Skeletal muscle satellite cell (primary cell): Measurements from ENCODE around the gene MYO7B.
"Not testable (repeated sequence)": the region's sequence is repeated elsewhere in the genome, so short reads cannot be mapped to it uniquely, and the experiment has no call there.

Experiments
- H3K27me3 ChIP-seq: 2 replicates; pipeline ENCODE4 v1.7.0; 2013; ENCODE audit warnings: low read length; ENCODE audit not compliant: control insufficient read depth, insufficient read depth
- H3K36me3 ChIP-seq: 2 replicates; pipeline ENCODE4 v1.7.0; 2013; ENCODE audit warnings: mild to moderate bottlenecking, control low read depth, low read length; ENCODE audit not compliant: insufficient read depth
- H3K4me1 ChIP-seq: 2 replicates; pipeline ENCODE4 v1.7.0; 2013; ENCODE audit warnings: low read length; ENCODE audit not compliant: control insufficient read depth, insufficient read depth
- H3K4me2 ChIP-seq: 2 replicates; pipeline ENCODE4 v1.7.0; 2013; ENCODE audit warnings: mild to moderate bottlenecking, low read length
- H3K4me3 ChIP-seq: 2 replicates; pipeline ENCODE4 v1.7.0; 2013; ENCODE audit warnings: low read length
- H3K9ac ChIP-seq: 2 replicates; pipeline ENCODE4 v1.7.0; 2013; ENCODE audit warnings: mild to moderate bottlenecking, low read depth, low read length, moderate library complexity
- H3K9me3 ChIP-seq: replicated peaks from 2 replicates; pipeline ENCODE4 v1.7.0; 2013; ENCODE audit warnings: mild to moderate bottlenecking, control low read depth, low read length

Gene MYO7B

DNA sequence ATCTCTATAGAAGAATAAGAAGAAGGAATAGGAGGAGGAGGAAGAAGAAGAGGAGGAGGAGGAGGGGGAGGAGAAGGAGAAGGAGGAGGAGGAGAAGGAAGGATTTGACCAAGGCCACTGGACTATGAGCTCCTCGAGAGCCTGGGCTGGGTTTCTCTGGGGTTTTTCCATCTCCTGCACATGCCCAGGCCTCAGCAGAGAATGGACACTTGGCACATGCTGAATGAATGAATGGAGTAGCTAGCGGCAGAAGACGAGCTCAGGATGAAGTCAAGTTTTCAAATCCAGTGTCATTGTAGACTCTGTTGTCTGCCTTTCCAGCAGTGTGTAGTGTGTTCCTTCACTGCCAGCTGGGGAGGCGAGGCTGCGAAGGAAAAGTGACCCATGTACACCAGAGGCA is 2.2 kb downstream of the MYO7B start:
- H3K27me3 ChIP-seq: peaks cover 44% of the 10 kb centered on the region
- no peak overlapping the region for H3K4me3 ChIP-seq
- H3K36me3 ChIP-seq: no peaks in the 10 kb centered on the region
- H3K9ac ChIP-seq: no peak overlapping the region
- H3K4me1 ChIP-seq: no peaks in the 10 kb centered on the region
- H3K9me3 ChIP-seq: no peaks in the 10 kb centered on the region
- H3K4me2 ChIP-seq: no peak overlapping the region

DNA sequence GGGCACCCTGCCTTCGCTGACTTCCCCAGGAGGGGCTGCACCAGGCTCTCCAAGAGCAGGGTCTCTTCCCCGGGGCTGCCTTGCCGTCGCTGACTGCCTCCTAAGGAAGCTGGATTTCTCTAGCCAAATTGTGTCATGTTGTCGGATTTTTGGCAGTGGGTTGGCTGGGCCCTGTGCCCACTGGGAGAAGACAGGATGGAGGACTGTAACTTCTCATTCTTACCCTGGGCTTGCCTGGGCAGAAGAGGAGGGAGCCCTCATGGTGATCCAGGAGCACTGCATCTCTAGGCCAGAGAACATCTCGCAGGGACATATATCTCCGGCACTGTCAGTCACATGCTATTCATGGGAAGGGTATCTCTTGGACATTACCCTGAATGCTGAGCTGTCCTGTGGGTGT is 6.3 kb downstream of the MYO7B start:
- no peaks in the 10 kb centered on the region for H3K4me1 ChIP-seq
- no peaks in the 10 kb centered on the region for H3K36me3 ChIP-seq
- H3K4me3 ChIP-seq: no peak overlapping the region
- H3K9me3 ChIP-seq: no peaks in the 10 kb centered on the region
- no peak overlapping the region for H3K9ac ChIP-seq
- no peak overlapping the region for H3K4me2 ChIP-seq
- peaks cover 47% of the 10 kb centered on the region for H3K27me3 ChIP-seq

DNA sequence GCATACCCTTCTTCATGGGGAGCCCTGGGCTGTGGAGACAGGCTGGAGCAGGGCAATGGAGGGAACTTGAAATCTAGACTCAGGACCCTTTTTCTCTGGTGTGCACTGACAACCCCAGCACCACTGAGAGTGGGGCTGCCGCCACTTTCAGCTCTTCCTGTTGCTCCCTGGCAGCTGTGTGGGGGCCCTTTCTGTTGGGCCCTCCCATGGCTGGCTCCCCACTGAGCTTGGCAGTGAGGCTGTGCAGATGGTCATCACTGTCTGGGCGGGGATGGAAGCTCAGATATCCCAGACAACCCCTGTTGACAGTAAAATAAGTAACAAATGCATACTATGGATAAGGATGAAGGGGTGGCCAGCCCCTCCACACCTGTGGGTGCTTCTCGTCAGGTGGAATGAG is 6.7 kb downstream of the MYO7B start:
- Histone ChIP-seq H3K4me3 (no peak overlapping the region), H3K9me3 (no peaks in the 10 kb centered on the region), H3K9ac (no peak overlapping the region)

DNA sequence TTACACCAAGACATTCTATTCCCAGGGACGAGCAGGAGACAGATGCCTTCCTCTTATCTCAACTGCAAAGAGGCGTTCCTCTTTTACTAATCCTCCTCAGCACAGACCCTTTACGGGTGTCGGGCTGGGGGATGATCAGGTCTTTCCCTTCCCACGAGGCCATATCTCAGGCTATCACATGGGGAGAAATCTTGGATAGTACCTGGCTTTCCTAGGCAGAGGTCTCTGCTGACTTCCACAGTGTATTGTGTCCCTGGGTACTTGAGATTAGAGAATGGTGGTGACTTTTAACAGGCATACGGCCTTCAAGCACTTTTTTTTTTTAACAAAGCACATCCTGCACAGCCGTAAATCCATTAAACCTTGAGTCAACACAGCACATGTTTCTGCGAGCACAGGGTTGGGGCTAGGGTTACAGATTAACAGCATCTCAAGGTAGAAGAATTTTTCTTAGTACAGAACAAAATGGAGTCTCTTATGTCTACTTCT is 7.6 kb downstream of the MYO7B start:
- peaks cover 59% of the 10 kb centered on the region for H3K27me3 ChIP-seq
- H3K4me3 ChIP-seq, H3K9ac ChIP-seq: not testable (repeated sequence)

More for the DNA sequence above, 6.7 kb downstream of the MYO7B start:
- Histone ChIP-seq H3K4me1 (no peaks in the 10 kb centered on the region), H3K36me3 (no peaks in the 10 kb centered on the region), H3K4me2 (no peak overlapping the region), H3K27me3 (peaks cover 51% of the 10 kb centered on the region)

DNA sequence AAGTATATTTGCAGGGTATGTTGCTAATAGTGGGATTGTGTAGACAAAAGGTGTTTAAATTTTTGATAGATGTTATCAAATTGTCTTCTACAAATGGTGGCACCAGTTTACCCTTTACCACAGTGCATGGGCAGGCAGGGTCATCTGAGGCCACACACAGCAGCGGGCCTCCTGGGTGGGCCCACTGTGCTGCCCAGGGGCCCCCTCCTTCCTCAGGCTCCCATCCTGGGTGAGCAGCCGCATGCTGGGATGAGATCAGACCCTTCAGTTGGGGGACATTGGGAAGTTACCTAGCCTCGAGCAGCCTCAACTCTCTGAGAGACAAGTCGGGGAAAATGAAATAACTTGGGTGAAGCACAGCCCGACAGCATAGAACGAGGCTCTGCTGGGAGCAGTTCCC is 9.7 kb downstream of the MYO7B start:
- H3K36me3 ChIP-seq: no peaks in the 10 kb centered on the region
- no peak overlapping the region for H3K4me3 ChIP-seq
- H3K9me3 ChIP-seq: no peaks in the 10 kb centered on the region
- no peaks in the 10 kb centered on the region for H3K4me1 ChIP-seq
- H3K9ac ChIP-seq: no peak overlapping the region
- peaks cover 60% of the 10 kb centered on the region for H3K27me3 ChIP-seq
- H3K4me2 ChIP-seq: no peak overlapping the region

More for the DNA sequence above, 7.6 kb downstream of the MYO7B start:
- H3K36me3 ChIP-seq, H3K9me3 ChIP-seq, H3K4me1 ChIP-seq, H3K4me2 ChIP-seq: not testable (repeated sequence)

DNA sequence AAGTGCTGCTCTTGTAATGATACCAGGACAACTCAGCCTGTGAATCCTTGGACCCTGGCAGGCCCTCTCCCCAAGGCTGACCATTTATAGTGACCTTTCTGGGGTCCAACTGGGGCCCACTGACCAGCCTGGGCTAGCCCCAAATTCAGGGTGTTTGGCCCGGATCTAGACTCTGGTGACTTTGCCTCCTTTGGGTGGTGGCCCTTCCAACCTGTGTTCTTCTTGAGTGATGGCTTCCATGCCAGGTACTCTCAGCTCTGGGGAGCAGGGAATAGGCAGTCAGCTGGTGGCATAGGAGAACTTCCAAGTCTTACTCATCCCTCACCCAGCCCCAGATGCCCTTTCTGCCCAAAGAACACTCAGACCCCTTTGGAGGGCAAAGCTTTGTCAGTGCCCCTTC is 10.3 kb downstream of the MYO7B start:
- no peaks in the 10 kb centered on the region for H3K36me3 ChIP-seq
- no peak overlapping the region for H3K9ac ChIP-seq
- H3K4me2 ChIP-seq: no peak overlapping the region
- H3K4me1 ChIP-seq: no peaks in the 10 kb centered on the region
- peaks cover 55% of the 10 kb centered on the region for H3K27me3 ChIP-seq
- H3K4me3 ChIP-seq: no peak overlapping the region
- no peaks in the 10 kb centered on the region for H3K9me3 ChIP-seq

DNA sequence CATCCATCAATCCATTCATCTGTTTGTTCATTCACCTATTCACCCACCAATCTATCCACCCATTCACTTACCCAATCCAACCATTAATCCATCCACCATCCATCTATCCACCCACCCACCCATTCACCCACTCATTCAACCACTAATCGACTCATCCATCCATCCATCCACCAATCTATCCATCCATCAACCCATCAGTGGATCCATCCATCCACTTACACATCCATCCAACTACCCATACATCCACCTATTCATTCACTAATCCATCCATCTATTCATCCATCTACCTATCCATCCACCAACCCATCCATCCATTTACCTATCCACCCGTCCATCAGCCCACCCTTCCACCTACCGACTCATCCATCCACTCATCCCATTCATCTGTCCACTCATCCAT is 11.3 kb downstream of the MYO7B start:
- Histone ChIP-seq H3K4me2 (no peak overlapping the region), H3K9ac (no peak overlapping the region), H3K4me3 (no peak overlapping the region), H3K9me3 (no peaks in the 10 kb centered on the region), H3K36me3 (no peaks in the 10 kb centered on the region), H3K4me1 (no peaks in the 10 kb centered on the region), H3K27me3 (peaks cover 45% of the 10 kb centered on the region)

DNA sequence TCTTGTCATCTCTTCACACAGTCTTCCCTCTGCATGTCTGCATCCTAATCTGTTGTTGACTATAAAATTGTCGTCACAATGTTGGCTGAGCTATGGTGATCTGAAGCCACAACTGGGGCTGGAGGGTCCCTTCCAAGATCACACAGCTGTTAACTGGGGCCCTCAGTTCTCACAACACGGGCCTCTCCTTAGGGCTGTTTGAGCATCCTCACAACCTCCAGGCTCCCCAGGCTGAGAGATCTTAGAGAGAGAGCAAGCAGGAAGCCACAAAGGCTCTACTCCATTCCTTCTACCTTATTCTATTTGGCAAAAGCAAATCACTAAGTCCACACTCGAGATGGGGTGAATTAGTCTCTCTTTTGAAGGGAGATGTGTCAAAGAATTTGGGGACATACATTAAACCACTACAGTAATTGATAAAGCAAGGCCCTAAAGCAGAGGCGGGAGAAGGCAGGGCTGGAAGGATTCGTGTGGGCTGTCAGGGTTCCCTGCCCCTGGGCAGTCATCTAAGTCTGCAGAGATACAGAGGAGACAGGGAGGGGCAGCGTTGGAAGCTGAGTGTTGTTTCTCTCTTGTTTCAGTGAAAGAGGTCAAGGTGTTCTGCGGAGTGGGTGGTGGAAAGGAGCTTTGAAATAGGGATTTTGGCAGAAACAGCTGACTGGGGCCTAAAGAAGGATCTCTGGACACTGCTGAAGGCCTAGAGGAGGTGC is 15.9 kb downstream of the MYO7B start:
- H3K9me3 ChIP-seq: no peaks in the 10 kb centered on the region
- no peaks in the 10 kb centered on the region for H3K4me1 ChIP-seq
- H3K9ac ChIP-seq: no peak overlapping the region
- H3K4me2 ChIP-seq: no peak overlapping the region
- peaks cover 32% of the 10 kb centered on the region for H3K27me3 ChIP-seq
- H3K36me3 ChIP-seq: no peaks in the 10 kb centered on the region
- no peak overlapping the region for H3K4me3 ChIP-seq

DNA sequence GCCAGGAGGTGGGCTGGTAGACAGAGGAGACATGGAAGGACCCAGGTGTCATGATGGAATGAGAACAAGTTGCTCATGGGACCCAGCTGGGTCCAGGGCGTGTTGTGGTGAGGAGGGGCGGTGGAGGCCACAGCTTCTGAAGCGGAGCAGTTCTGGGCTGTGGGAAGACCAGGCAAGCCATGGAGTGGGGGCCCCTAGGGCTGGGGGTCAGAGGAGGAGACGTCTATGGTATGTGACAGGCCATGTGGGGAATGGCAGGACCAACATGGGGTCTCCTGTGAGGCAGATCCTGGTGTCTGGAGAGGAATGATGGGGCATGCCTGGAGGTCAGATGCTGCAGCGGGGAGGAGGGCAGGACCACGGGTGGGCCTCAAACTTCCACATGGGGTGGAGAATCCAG is 16.9 kb downstream of the MYO7B start:
- Histone ChIP-seq H3K27me3 (peaks cover 24% of the 10 kb centered on the region), H3K9me3 (no peaks in the 10 kb centered on the region), H3K4me2 (no peak overlapping the region), H3K36me3 (no peaks in the 10 kb centered on the region), H3K9ac (no peak overlapping the region), H3K4me1 (no peaks in the 10 kb centered on the region), H3K4me3 (no peak overlapping the region)

DNA sequence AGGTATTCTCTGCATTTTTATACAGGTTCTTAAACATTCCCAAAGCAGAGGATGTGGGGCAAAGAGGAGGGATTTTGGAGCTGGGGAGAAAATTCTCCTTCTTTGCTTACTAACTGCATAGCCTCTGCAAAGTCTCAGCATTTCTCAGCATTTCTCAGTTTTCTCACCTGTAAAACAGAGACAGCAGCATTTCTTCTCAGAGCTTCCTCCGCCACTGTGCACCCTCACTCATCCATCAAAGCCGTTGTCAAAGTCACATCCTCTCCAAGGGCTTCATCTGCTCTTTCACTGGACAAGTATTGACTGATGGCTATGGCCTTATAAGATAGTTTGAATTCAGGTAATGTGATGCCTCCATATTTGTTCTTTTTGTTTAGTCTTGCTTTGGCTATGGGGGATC is 17.4 kb downstream of the MYO7B start:
- H3K4me2 ChIP-seq: no peak overlapping the region
- H3K9ac ChIP-seq: no peak overlapping the region
- no peaks in the 10 kb centered on the region for H3K4me1 ChIP-seq
- H3K9me3 ChIP-seq: no peaks in the 10 kb centered on the region
- no peak overlapping the region for H3K4me3 ChIP-seq
- no peaks in the 10 kb centered on the region for H3K36me3 ChIP-seq
- H3K27me3 ChIP-seq: peaks cover 18% of the 10 kb centered on the region

DNA sequence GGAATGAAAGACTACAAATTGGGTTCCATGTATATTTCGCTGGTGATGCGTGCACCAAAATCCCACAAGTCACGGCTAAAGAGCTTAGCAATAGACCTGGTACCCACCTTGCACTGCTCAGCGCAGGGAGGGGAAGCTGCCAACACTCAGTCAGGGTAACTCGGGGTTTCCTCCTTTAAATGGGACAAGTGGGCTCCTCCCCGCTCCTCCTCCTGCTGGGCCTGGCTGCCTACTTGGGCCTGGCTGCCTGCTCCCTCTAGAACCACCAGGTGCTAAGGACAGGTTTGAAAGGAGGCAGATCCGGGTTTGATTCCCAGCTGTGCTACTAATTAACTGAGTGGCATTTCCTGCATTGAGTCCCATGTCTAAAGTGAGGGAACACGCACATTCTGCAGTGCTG is 23.4 kb downstream of the MYO7B start:
- H3K4me1 ChIP-seq: peaks cover 26% of the 10 kb centered on the region
- H3K4me2 ChIP-seq: no peak overlapping the region
- H3K4me3 ChIP-seq: no peak overlapping the region
- H3K27me3 ChIP-seq: peaks cover 7% of the 10 kb centered on the region
- H3K9ac ChIP-seq: no peak overlapping the region
- no peaks in the 10 kb centered on the region for H3K9me3 ChIP-seq
- H3K36me3 ChIP-seq: no peaks in the 10 kb centered on the region

DNA sequence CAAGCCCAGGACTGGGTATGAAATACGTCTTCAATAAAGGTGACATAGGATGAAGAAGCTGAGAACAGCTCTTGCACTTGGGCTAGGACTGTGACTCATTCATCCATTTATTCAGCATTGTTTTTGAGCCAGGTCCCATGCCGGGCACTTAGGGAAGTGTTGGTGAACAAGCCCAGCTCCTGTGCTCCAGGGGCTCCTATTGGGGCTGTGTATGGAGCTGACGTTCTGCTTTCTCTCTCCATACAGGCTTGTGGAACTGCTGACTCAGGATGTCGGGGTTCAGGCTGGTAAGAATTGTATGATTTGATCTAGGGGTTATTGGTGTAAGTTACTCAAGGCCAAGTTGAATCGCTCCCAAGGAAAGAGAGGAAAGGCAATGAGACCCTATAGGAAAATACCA is 24.0 kb downstream of the MYO7B start:
- Histone ChIP-seq H3K36me3 (no peaks in the 10 kb centered on the region), H3K9ac (no peak overlapping the region), H3K4me1 (peaks cover 26% of the 10 kb centered on the region), H3K4me2 (no peak overlapping the region), H3K9me3 (no peaks in the 10 kb centered on the region), H3K4me3 (no peak overlapping the region), H3K27me3 (peaks cover 7% of the 10 kb centered on the region)
